AG09309 (cell line): ENCODE data around the gene CCNYL1.
A peak's percentile ranks its signal among the peaks of the same experiment; 100 is the strongest.

Source experiments
- DNase-seq: peaks from one replicate; pipeline ENCODE4 v3.0.0-alpha.2; 2010; ENCODE audit warnings: low read depth
- H3K4me3 ChIP-seq: 2 replicates; pipeline ENCODE4 v1.5.1; 2011; ENCODE audit warnings: mild to moderate bottlenecking, low read depth, low read length, moderate library complexity; ENCODE audit not compliant: control insufficient read depth
- TF ChIP-seq, protein P1 (sequence below): IDR thresholded peaks from 2 replicates; pipeline ENCODE4 v1.5.1; 2011; ENCODE audit warnings: mild to moderate bottlenecking, low read depth, low read length, inconsistent platforms; ENCODE audit not compliant: insufficient read depth, control insufficient read depth; ENCODE audit errors: missing control alignments

Gene CCNYL1

DNA sequence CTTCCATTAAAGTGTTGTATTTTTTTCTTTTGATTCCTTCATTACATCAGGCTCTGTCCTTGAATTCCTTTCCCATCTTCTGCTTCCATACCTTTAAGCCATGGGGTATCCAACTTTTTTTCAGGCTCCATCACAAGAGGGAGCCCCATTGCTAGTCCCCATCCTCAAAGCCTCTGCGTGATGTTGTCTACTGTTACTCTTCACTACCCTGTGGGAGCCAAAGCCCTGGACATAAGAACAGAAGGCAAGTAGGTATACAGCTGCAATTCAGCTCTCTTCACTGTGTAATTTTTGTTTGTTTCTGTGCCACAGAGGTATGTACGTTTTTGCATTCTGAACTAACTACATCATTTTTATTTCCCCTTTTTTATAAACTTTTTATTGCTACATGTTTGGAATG is 36.6 kb upstream of the CCNYL1 start:
- TF ChIP-seq, protein P1, sequence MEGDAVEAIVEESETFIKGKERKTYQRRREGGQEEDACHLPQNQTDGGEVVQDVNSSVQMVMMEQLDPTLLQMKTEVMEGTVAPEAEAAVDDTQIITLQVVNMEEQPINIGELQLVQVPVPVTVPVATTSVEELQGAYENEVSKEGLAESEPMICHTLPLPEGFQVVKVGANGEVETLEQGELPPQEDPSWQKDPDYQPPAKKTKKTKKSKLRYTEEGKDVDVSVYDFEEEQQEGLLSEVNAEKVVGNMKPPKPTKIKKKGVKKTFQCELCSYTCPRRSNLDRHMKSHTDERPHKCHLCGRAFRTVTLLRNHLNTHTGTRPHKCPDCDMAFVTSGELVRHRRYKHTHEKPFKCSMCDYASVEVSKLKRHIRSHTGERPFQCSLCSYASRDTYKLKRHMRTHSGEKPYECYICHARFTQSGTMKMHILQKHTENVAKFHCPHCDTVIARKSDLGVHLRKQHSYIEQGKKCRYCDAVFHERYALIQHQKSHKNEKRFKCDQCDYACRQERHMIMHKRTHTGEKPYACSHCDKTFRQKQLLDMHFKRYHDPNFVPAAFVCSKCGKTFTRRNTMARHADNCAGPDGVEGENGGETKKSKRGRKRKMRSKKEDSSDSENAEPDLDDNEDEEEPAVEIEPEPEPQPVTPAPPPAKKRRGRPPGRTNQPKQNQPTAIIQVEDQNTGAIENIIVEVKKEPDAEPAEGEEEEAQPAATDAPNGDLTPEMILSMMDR: no peak
- H3K4me3 ChIP-seq: no peak overlapping the region
- no peak for DNase-seq

DNA sequence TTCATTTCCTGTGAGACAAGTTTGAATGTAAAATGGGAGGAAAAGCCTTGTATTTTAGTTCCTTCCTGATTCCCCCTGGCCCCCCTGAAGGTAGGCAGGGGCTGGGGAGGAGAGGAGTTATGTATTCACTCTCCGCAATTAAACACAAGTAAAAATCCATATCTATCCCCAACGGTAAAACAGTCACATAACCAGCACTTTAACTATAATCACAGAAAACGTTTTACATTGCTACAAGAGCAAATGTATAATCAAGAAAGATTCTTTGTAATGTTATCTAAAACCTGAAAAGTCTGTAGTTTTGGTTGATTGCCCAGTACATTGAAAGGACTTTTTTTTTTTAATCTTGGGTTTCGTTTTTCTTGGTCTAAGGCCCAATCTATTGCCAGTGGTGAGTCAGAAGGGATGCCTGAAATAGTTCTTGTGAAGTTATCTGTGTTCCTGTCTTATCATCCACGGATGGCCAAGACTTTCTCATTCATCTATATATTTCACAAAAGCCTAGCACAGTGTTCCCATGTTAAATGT is 34.5 kb upstream of the CCNYL1 start:
- peak; percentile 64 for DNase-seq
- TF ChIP-seq, protein P1: no peak
- H3K4me3 ChIP-seq: no peak overlapping the region

GRCh38 chr2:207681431-207681830 is 30.0 kb upstream of the CCNYL1 start:
- DNase-seq: no peak
- TF ChIP-seq, protein P1: no peak
- no peak overlapping the region for H3K4me3 ChIP-seq

DNA sequence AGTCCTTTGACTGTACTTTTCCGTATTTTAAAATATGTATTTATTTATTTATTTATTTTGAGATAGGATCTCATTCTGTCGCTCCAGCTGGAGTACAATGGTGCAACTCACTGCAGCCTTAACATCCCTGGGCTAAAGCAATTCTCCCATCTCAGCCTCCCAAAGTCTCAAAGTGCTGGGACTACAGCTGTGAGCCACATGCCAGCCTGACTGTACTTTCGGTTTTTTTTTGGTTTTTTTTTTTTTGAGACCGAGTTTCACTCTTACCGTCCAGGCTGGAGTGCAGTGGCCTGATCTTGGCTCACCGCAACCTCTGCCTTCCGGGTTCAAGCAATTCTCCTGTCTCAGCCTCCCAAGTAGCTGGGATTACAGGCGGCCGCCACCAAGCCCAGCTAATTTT is 28.9 kb upstream of the CCNYL1 start:
- H3K4me3 ChIP-seq: no peak overlapping the region
- TF ChIP-seq, protein P1: no peak
- DNase-seq: no peak

GRCh38 chr2:207683438-207683837 is 28.0 kb upstream of the CCNYL1 start:
- TF ChIP-seq, protein P1: no peak
- H3K4me3 ChIP-seq: no peak overlapping the region
- DNase-seq: peak; percentile 2

- peak; percentile 82 for DNase-seq
- H3K4me3 ChIP-seq: no peak overlapping the region
- TF ChIP-seq, protein P1: no peak
Measured at GRCh38 chr2:207683879-207684627, 27.4 kb upstream of the CCNYL1 start.

- no peak for DNase-seq
- TF ChIP-seq, protein P1: no peak
- no peak overlapping the region for H3K4me3 ChIP-seq
Measured at GRCh38 chr2:207686812-207687211, 24.6 kb upstream of the CCNYL1 start.
